ENCODE measurements around the gene OR4N5. TPM values are rescaled to one million over a fixed set of nuclear protein-coding genes. Genes with fewer than 3 reads are reported as not detected.

The OR4N5 gene
- total RNA-seq, 4 donors from 2014 or later, result not detected

GRCh38 chr14:20110438-20110837 is 28.2 kb upstream of the OR4N5 start, which contains the start of gene OR4K17:
Gene OR4K17, plus strand, starts transcription at chr14:20110739. Its CDS starts 6,761 bp downstream, at chr14:20117500.
- TF ChIP-seq POLR2A (IDR thresholded peaks at IDR 0.05) (no peak), POLR2AphosphoS5 (IDR thresholded peaks at IDR 0.05) (no peak), EP300 (IDR thresholded peaks at IDR 0.05; ENCODE audit: low read depth) (no peak), CTCF (IDR thresholded peaks at IDR 0.05) (no peak)
- Histone ChIP-seq H3K4me3 (no peak within 1 kb of the TSS), H3K4me1 (no peaks in the 10 kb centered on the region), H3K36me3 (no peaks in the 10 kb centered on the region), H3K9me3 (no peaks in the 10 kb centered on the region), H3K27me3 (no peaks in the 10 kb centered on the region), H3K27ac (no peak within 1 kb of the TSS)
- in situ Hi-C loops (cut with MboI; ENCODE audit: low pct_ligation_motif_present in 1 of 4, low pct_unique_long_range_greater_than_20kb in 1 of 4, low sequenced_read_pairs in 3 of 4) (no loop called here), intact Hi-C loops (cut with DNase I; ENCODE audit: low total_unique reads) (no loop called here)
- DNase-seq, result no peak
- 60 to 67% methylated on average over 1 to 3 of the region's 3 CpGs for WGBS, 2 donors (ENCODE audit: low coverage in 1 of 2)

GRCh38 chr14:20112321-20112720 is 26.3 kb upstream of the OR4N5 start:
- WGBS, 2 donors (ENCODE audit: low coverage in 1 of 2), result 90 to 95% methylated on average over 3 of the region's 3 CpGs

GRCh38 chr14:20116748-20117147 is 21.9 kb upstream of the OR4N5 start:
- no peaks in the 10 kb centered on the region for H3K27me3 ChIP-seq
- WGBS, 2 donors (ENCODE audit: low coverage in 1 of 2), result 53 to 60% methylated on average over 1 of the region's 1 CpG
- no peak overlapping the region for H3K27ac ChIP-seq
- H3K4me1 ChIP-seq, result no peaks in the 10 kb centered on the region
- no peak for TF ChIP-seq EP300 (IDR thresholded peaks at IDR 0.05; ENCODE audit: low read depth)
- H3K36me3 ChIP-seq, result no peaks in the 10 kb centered on the region
- in situ Hi-C loops (cut with MboI; ENCODE audit: low pct_ligation_motif_present in 1 of 4, low pct_unique_long_range_greater_than_20kb in 1 of 4, low sequenced_read_pairs in 3 of 4), result no loop called here
- no peak for DNase-seq
- H3K9me3 ChIP-seq, result no peaks in the 10 kb centered on the region
- intact Hi-C loops (cut with DNase I; ENCODE audit: low total_unique reads), result no loop called here
- no peak overlapping the region for H3K4me3 ChIP-seq

More at GRCh38 chr14:20112321-20112720, 26.3 kb upstream of the OR4N5 start:
- Histone ChIP-seq H3K36me3 (no peaks in the 10 kb centered on the region), H3K27me3 (no peaks in the 10 kb centered on the region), H3K4me1 (no peaks in the 10 kb centered on the region), H3K9me3 (no peaks in the 10 kb centered on the region), H3K4me3 (no peak overlapping the region), H3K27ac (no peak overlapping the region)
- in situ Hi-C loops (cut with MboI; ENCODE audit: low pct_ligation_motif_present in 1 of 4, low pct_unique_long_range_greater_than_20kb in 1 of 4, low sequenced_read_pairs in 3 of 4) (no loop called here), intact Hi-C loops (cut with DNase I; ENCODE audit: low total_unique reads) (no loop called here)
- DNase-seq, result no peak
- TF ChIP-seq EP300 (IDR thresholded peaks at IDR 0.05; ENCODE audit: low read depth) (no peak), POLR2AphosphoS5 (IDR thresholded peaks at IDR 0.05) (no peak), POLR2A (IDR thresholded peaks at IDR 0.05) (no peak), CTCF (IDR thresholded peaks at IDR 0.05) (no peak)

GRCh38 chr14:20118795-20119194 is 19.8 kb upstream of the OR4N5 start:
- WGBS, 2 donors (ENCODE audit: low coverage in 1 of 2), result 80 to 84% methylated on average over 5 of the region's 5 CpGs
- Histone ChIP-seq H3K36me3 (no peaks in the 10 kb centered on the region), H3K9me3 (no peaks in the 10 kb centered on the region), H3K4me3 (no peak overlapping the region), H3K27me3 (no peaks in the 10 kb centered on the region), H3K4me1 (no peaks in the 10 kb centered on the region), H3K27ac (no peak overlapping the region)
- intact Hi-C loops (cut with DNase I; ENCODE audit: low total_unique reads), result no loop called here
- TF ChIP-seq CTCF (IDR thresholded peaks at IDR 0.05) (no peak), POLR2AphosphoS5 (IDR thresholded peaks at IDR 0.05) (no peak), POLR2A (IDR thresholded peaks at IDR 0.05) (no peak), EP300 (IDR thresholded peaks at IDR 0.05; ENCODE audit: low read depth) (no peak)
- in situ Hi-C loops (cut with MboI; ENCODE audit: low pct_ligation_motif_present in 1 of 4, low pct_unique_long_range_greater_than_20kb in 1 of 4, low sequenced_read_pairs in 3 of 4), result no loop called here
- no peak for DNase-seq

- no peak for DNase-seq
- no peaks in the 10 kb centered on the region for H3K36me3 ChIP-seq
- no peak overlapping the region for H3K4me3 ChIP-seq
- H3K27ac ChIP-seq, result no peak overlapping the region
- TF ChIP-seq CTCF (IDR thresholded peaks at IDR 0.05) (no peak), EP300 (IDR thresholded peaks at IDR 0.05; ENCODE audit: low read depth) (no peak), POLR2AphosphoS5 (IDR thresholded peaks at IDR 0.05) (no peak), POLR2A (IDR thresholded peaks at IDR 0.05) (no peak)
- in situ Hi-C loops (cut with MboI; ENCODE audit: low pct_ligation_motif_present in 1 of 4, low pct_unique_long_range_greater_than_20kb in 1 of 4, low sequenced_read_pairs in 3 of 4), result no loop called here
- H3K9me3 ChIP-seq, result no peaks in the 10 kb centered on the region
- H3K27me3 ChIP-seq, result no peaks in the 10 kb centered on the region
- intact Hi-C loops (cut with DNase I; ENCODE audit: low total_unique reads), result no loop called here
- WGBS, 2 donors (ENCODE audit: low coverage in 1 of 2), result 30 to 44% methylated on average over 4 to 7 of the region's 7 CpGs
- H3K4me1 ChIP-seq, result no peaks in the 10 kb centered on the region
Measured at GRCh38 chr14:20143911-20144310, 5.3 kb downstream of the OR4N5 start.
